HepG2 (cell line): ENCODE data around the gene CITED2.
A peak's percentile ranks its signal among the peaks of the same experiment; 100 is the strongest.

ENCODE experiments used
- KLF16 ChIP-seq, 2 experiments: sonication (generic) in 1 of 2; formaldehyde crosslinking in 1 of 2; IDR thresholded peaks; 2 replicates each; pipeline versions ENCODE4 v1.6.1 to v1.8.0; 2016 to 2023; ENCODE audit warnings: missing genetic modification reagents in 2 of 2, missing compliant biosample characterization in 1 of 2
- MEIS2 ChIP-seq: sonication (generic); formaldehyde crosslinking; IDR thresholded peaks from 2 replicates; pipeline ENCODE4 v1.9.0; 2021; ENCODE audit warnings: mild to moderate bottlenecking, missing genetic modification reagents
- MYC ChIP-seq: sonication (generic); formaldehyde crosslinking; IDR thresholded peaks from 2 replicates; pipeline ENCODE4 v1.9.0; 2021; ENCODE audit warnings: missing genetic modification reagents, borderline replicate concordance
- NFYB ChIP-seq: sonication (generic); formaldehyde crosslinking; IDR thresholded peaks from 2 replicates; pipeline ENCODE4 v1.4.0; 2020; ENCODE audit warnings: missing genetic modification reagents
- NR2F6 ChIP-seq, 2 experiments: IDR thresholded peaks; 2 replicates each; pipeline ENCODE4 v1.6.1; 2016; ENCODE audit warnings: antibody characterized with exemption in 1 of 2, mild to moderate bottlenecking in 1 of 2
- PTBP1 ChIP-seq: fragments of 200-400 bp; formaldehyde crosslinking; IDR thresholded peaks from 2 replicates; pipeline ENCODE4 v1.6.1; 2018; ENCODE audit warnings: low read length, low read depth; ENCODE audit not compliant: poor library complexity, severe bottlenecking
- SAFB2 ChIP-seq: sonication (generic); formaldehyde crosslinking; IDR thresholded peaks from 2 replicates; pipeline ENCODE4 v1.5.1; 2020; ENCODE audit warnings: missing genetic modification reagents, low read depth, mild to moderate bottlenecking, borderline replicate concordance
- SMAD1 ChIP-seq: sonication (generic); formaldehyde crosslinking; IDR thresholded peaks from 2 replicates; pipeline ENCODE4 v1.4.0; 2020; ENCODE audit warnings: missing genetic modification reagents, low read depth, mild to moderate bottlenecking, borderline replicate concordance
- ZMYM4 ChIP-seq: sonication (generic); formaldehyde crosslinking; IDR thresholded peaks from 2 replicates; pipeline ENCODE4 v1.8.1; 2023; ENCODE audit warnings: mild to moderate bottlenecking, missing genetic modification reagents
- ZNF274 ChIP-seq: sonication (generic); formaldehyde crosslinking; IDR thresholded peaks from 2 replicates; pipeline ENCODE4 v1.5.1; 2020; ENCODE audit warnings: mild to moderate bottlenecking, missing genetic modification reagents
- TF ChIP-seq, protein P1 (sequence below): sonication (generic); formaldehyde crosslinking; IDR thresholded peaks from 2 replicates; pipeline ENCODE4 v1.4.0; 2020; ENCODE audit warnings: missing genetic modification reagents, mild to moderate bottlenecking, borderline replicate concordance
- TF ChIP-seq, protein P2 (sequence below): sonication (generic); formaldehyde crosslinking; IDR thresholded peaks from 2 replicates; pipeline ENCODE4 v1.5.0; 2020; ENCODE audit warnings: mild to moderate bottlenecking, missing genetic modification reagents, moderate library complexity
- TF ChIP-seq, protein P3 (sequence below): sonication (generic); formaldehyde crosslinking; IDR thresholded peaks from 2 replicates; pipeline ENCODE4 v1.4.0; 2020; ENCODE audit warnings: missing genetic modification reagents, mild to moderate bottlenecking, borderline replicate concordance
- TF ChIP-seq, protein P4 (sequence below), 2 experiments: sonication (generic) in 1 of 2; formaldehyde crosslinking in 1 of 2; IDR thresholded peaks; 2 replicates each; pipeline versions ENCODE4 v1.4.0 to v1.6.1; 2016 to 2020; ENCODE audit warnings: borderline replicate concordance in 1 of 2, low read depth in 1 of 2, mild to moderate bottlenecking in 1 of 2, missing genetic modification reagents in 1 of 2

DNA sequence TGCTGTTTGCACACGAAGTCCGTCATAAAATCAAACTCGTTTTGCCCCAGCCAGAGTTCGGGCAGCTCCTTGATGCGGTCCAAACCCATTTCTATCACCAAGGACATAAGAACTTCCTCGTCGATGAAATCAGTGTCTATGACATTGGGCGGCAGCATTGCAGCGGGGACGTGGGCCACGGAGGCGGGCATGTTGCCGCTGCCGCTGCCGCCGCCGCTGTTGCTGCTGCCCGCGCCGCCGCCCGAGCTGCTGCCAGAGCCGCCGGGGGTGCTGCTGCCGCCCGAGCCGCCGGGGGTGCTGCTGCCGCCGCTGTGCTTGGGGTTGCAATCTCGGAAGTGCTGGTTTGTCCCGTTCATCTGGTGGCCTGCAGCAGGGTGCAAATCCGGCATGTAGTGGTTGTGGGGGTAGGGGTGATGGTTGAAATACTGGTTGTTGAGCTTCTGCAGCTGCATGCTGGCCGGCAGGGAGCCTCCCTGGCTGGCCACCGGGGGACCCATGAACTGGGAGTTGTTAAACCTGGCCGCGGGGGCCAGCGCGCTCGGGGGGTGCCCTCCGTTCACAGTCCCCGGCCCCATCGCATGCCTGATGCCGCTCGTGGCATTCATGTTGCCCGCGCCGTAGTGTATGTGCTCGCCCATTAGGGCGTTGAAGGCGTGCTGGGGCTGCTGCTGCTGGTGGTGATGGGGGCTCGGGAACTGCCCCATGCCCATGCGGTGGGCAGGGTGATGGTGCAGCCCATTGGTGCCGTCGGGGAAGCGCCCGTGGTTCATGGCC lies 1.1 kb downstream of the CITED2 start:
- TF ChIP-seq SAFB2 (CRISPR knock-in tag): no peak
- no peak for TF ChIP-seq NR2F6 (IDR thresholded peaks at IDR 0.05)
- TF ChIP-seq NR2F6 (CRISPR knock-in tag; IDR thresholded peaks at IDR 0.05): no peak
- TF ChIP-seq, protein P1, sequence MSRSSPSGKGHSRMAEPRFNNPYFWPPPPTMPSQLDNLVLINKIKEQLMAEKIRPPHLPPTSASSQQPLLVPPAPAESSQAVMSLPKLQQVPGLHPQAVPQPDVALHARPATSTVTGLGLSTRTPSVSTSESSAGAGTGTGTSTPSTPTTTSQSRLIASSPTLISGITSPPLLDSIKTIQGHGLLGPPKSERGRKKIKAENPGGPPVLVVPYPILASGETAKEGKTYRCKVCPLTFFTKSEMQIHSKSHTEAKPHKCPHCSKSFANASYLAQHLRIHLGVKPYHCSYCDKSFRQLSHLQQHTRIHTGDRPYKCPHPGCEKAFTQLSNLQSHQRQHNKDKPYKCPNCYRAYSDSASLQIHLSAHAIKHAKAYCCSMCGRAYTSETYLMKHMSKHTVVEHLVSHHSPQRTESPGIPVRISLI (CRISPR knock-in tag): peak; percentile 30; the same call in 1 of the 2 replicates
- TF ChIP-seq KLF16 (CRISPR knock-in tag; IDR thresholded peaks at IDR 0.05): 0 out of 4 replicates have a peak, but pooled peaks of 1 of the 2 experiments have one; percentile 44
- TF ChIP-seq SMAD1 (CRISPR knock-in tag): no peak
- TF ChIP-seq, protein P2, sequence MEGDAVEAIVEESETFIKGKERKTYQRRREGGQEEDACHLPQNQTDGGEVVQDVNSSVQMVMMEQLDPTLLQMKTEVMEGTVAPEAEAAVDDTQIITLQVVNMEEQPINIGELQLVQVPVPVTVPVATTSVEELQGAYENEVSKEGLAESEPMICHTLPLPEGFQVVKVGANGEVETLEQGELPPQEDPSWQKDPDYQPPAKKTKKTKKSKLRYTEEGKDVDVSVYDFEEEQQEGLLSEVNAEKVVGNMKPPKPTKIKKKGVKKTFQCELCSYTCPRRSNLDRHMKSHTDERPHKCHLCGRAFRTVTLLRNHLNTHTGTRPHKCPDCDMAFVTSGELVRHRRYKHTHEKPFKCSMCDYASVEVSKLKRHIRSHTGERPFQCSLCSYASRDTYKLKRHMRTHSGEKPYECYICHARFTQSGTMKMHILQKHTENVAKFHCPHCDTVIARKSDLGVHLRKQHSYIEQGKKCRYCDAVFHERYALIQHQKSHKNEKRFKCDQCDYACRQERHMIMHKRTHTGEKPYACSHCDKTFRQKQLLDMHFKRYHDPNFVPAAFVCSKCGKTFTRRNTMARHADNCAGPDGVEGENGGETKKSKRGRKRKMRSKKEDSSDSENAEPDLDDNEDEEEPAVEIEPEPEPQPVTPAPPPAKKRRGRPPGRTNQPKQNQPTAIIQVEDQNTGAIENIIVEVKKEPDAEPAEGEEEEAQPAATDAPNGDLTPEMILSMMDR (CRISPR knock-in tag): peak; percentile 70
- TF ChIP-seq MYC (CRISPR knock-in tag): peak; percentile 52
- TF ChIP-seq MEIS2 (CRISPR knock-in tag): peak; percentile 59; the same call in 1 of the 2 replicates
- TF ChIP-seq, protein P3, sequence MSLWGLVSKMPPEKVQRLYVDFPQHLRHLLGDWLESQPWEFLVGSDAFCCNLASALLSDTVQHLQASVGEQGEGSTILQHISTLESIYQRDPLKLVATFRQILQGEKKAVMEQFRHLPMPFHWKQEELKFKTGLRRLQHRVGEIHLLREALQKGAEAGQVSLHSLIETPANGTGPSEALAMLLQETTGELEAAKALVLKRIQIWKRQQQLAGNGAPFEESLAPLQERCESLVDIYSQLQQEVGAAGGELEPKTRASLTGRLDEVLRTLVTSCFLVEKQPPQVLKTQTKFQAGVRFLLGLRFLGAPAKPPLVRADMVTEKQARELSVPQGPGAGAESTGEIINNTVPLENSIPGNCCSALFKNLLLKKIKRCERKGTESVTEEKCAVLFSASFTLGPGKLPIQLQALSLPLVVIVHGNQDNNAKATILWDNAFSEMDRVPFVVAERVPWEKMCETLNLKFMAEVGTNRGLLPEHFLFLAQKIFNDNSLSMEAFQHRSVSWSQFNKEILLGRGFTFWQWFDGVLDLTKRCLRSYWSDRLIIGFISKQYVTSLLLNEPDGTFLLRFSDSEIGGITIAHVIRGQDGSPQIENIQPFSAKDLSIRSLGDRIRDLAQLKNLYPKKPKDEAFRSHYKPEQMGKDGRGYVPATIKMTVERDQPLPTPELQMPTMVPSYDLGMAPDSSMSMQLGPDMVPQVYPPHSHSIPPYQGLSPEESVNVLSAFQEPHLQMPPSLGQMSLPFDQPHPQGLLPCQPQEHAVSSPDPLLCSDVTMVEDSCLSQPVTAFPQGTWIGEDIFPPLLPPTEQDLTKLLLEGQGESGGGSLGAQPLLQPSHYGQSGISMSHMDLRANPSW: no peak
- TF ChIP-seq PTBP1: no peak
- peak; percentile 69; the same call in 1 of the 2 replicates for TF ChIP-seq ZMYM4
- TF ChIP-seq, protein P4, sequence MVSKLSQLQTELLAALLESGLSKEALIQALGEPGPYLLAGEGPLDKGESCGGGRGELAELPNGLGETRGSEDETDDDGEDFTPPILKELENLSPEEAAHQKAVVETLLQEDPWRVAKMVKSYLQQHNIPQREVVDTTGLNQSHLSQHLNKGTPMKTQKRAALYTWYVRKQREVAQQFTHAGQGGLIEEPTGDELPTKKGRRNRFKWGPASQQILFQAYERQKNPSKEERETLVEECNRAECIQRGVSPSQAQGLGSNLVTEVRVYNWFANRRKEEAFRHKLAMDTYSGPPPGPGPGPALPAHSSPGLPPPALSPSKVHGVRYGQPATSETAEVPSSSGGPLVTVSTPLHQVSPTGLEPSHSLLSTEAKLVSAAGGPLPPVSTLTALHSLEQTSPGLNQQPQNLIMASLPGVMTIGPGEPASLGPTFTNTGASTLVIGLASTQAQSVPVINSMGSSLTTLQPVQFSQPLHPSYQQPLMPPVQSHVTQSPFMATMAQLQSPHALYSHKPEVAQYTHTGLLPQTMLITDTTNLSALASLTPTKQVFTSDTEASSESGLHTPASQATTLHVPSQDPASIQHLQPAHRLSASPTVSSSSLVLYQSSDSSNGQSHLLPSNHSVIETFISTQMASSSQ (IDR thresholded peaks at IDR 0.05; ENCODE audit: low read depth): no peak
- TF ChIP-seq, protein P4 (CRISPR knock-in tag; IDR thresholded peaks at IDR 0.05; ENCODE audit: borderline replicate concordance): no peak
- TF ChIP-seq ZNF274 (CRISPR knock-in tag): no peak; the same call in 1 of the 2 replicates
- TF ChIP-seq NFYB: no peak
